Activated T-helper 17 cell treated with anti-CD3 and anti-CD28 coated beads, Interleukin-2, amount 50 U/mL, for 72 hours (primary cell): ENCODE measurements around the gene GOLM1. TPM values are rescaled to one million over a fixed set of nuclear protein-coding genes. Genes with fewer than 3 reads are reported as not detected.
"Not testable (repeated sequence)": the region's sequence is repeated elsewhere in the genome, so short reads cannot be mapped to it uniquely, and the experiment has no call there.

Experiments
- ATAC-seq: fragments of 150-1000 bp; cut with Tn5 transposase; replicated peaks from 2 replicates; pipeline ENCODE4 v1.10.0; 2021; ENCODE audit warnings: mild to moderate bottlenecking, moderate library complexity
- H3K27ac Mint-ChIP-seq: one replicate; pipeline ENCODE4 v1.8.0; 2022; ENCODE audit warnings: mixed read lengths
- H3K27me3 Mint-ChIP-seq: one replicate; pipeline ENCODE4 v1.8.0; 2022; ENCODE audit warnings: mixed read lengths
- H3K36me3 Mint-ChIP-seq: one replicate; pipeline ENCODE4 v1.8.0; 2022; ENCODE audit warnings: low read depth, mild to moderate bottlenecking, mixed read lengths
- H3K4me1 Mint-ChIP-seq: one replicate; pipeline ENCODE4 v1.8.0; 2022; ENCODE audit warnings: mixed read lengths
- H3K4me3 Mint-ChIP-seq: one replicate; pipeline ENCODE4 v1.8.0; 2022; ENCODE audit warnings: mild to moderate bottlenecking, mixed read lengths
- H3K9me3 Mint-ChIP-seq: one replicate; pipeline ENCODE4 v1.8.0; 2022; ENCODE audit warnings: mixed read lengths
- total RNA-seq, 2 donors: library from RNA; stranded (reverse); gene quantifications; one replicate each; pipeline ENCODE4 v1.2.3, GENCODE V29; 2022

GOLM1 gene
- total RNA-seq, result 1 to 10 TPM; 2.0 to 2.8 TPM

- Mint-ChIP-seq H3K4me3 (peak within 1 kb of the TSS; percentile 74), H3K36me3 (no peaks in the 10 kb centered on the region), H3K27me3 (peaks cover 40% of the 10 kb centered on the region), H3K27ac (no peak within 1 kb of the TSS), H3K9me3 (no peaks in the 10 kb centered on the region), H3K4me1 (no peaks in the 10 kb centered on the region)
- ATAC-seq, result peak; percentile 83
These were observed at the start of gene GOLM1 for GRCh38 chr9:86098824-86099700. TSS of gene GOLM1 (minus strand) at chr9:86099558. CDS start at chr9:86079320, 20,238 bp downstream.

GRCh38 chr9:86146671-86147070 lies 47.3 kb upstream of the GOLM1 start:
- not testable (repeated sequence) for H3K27ac Mint-ChIP-seq, ATAC-seq, H3K4me1 Mint-ChIP-seq, H3K4me3 Mint-ChIP-seq, H3K36me3 Mint-ChIP-seq
- Mint-ChIP-seq H3K9me3 (peaks cover 21% of the 10 kb centered on the region), H3K27me3 (peaks cover 28% of the 10 kb centered on the region)

GRCh38 chr9:86145960-86146359 lies 46.6 kb upstream of the GOLM1 start:
- not testable (repeated sequence) for H3K27ac Mint-ChIP-seq

GRCh38 chr9:86142973-86143372 lies 43.6 kb upstream of the GOLM1 start:
- peaks cover 27% of the 10 kb centered on the region for H3K27me3 Mint-ChIP-seq
- H3K9me3 Mint-ChIP-seq, result peaks cover 21% of the 10 kb centered on the region
- no peak overlapping the region for H3K4me3 Mint-ChIP-seq
- no peaks in the 10 kb centered on the region for H3K4me1 Mint-ChIP-seq
- H3K36me3 Mint-ChIP-seq, result no peaks in the 10 kb centered on the region
- no peak for ATAC-seq
- H3K27ac Mint-ChIP-seq, result no peak overlapping the region

More at GRCh38 chr9:86145960-86146359, 46.6 kb upstream of the GOLM1 start:
- H3K27me3 Mint-ChIP-seq, result peaks cover 28% of the 10 kb centered on the region
- not testable (repeated sequence) for H3K36me3 Mint-ChIP-seq, H3K4me3 Mint-ChIP-seq, H3K4me1 Mint-ChIP-seq, ATAC-seq
- H3K9me3 Mint-ChIP-seq, result peaks cover 21% of the 10 kb centered on the region

GRCh38 chr9:86141843-86142242 lies 42.5 kb upstream of the GOLM1 start:
- H3K4me1 Mint-ChIP-seq, result no peaks in the 10 kb centered on the region
- H3K4me3 Mint-ChIP-seq, result no peak overlapping the region
- no peaks in the 10 kb centered on the region for H3K36me3 Mint-ChIP-seq
- H3K27me3 Mint-ChIP-seq, result peaks cover 22% of the 10 kb centered on the region
- peaks cover 14% of the 10 kb centered on the region for H3K9me3 Mint-ChIP-seq
- H3K27ac Mint-ChIP-seq, result no peak overlapping the region
- no peak for ATAC-seq

- Mint-ChIP-seq H3K4me1 (no peaks in the 10 kb centered on the region), H3K36me3 (no peaks in the 10 kb centered on the region), H3K9me3 (no peaks in the 10 kb centered on the region), H3K27ac (no peak overlapping the region), H3K4me3 (no peak overlapping the region), H3K27me3 (peaks cover 8% of the 10 kb centered on the region)
- no peak for ATAC-seq
These were observed 36.0 kb upstream of the GOLM1 start for GRCh38 chr9:86135371-86135770.

- H3K9me3 Mint-ChIP-seq, result no peaks in the 10 kb centered on the region
- no peaks in the 10 kb centered on the region for H3K36me3 Mint-ChIP-seq
- no peak for ATAC-seq
- H3K27me3 Mint-ChIP-seq, result peaks cover 7% of the 10 kb centered on the region
- no peaks in the 10 kb centered on the region for H3K4me1 Mint-ChIP-seq
- H3K4me3 Mint-ChIP-seq, result no peak overlapping the region
- no peak overlapping the region for H3K27ac Mint-ChIP-seq
These were observed 35.0 kb upstream of the GOLM1 start for GRCh38 chr9:86134361-86134760.

- ATAC-seq, result no peak
- H3K9me3 Mint-ChIP-seq, result no peaks in the 10 kb centered on the region
- no peak overlapping the region for H3K27ac Mint-ChIP-seq
- H3K4me1 Mint-ChIP-seq, result no peaks in the 10 kb centered on the region
- H3K27me3 Mint-ChIP-seq, result peaks cover 4% of the 10 kb centered on the region
- no peaks in the 10 kb centered on the region for H3K36me3 Mint-ChIP-seq
- H3K4me3 Mint-ChIP-seq, result no peak overlapping the region
These were observed 29.0 kb upstream of the GOLM1 start for GRCh38 chr9:86128235-86128822.

GRCh38 chr9:86126998-86127972 lies 27.9 kb upstream of the GOLM1 start:
- Mint-ChIP-seq H3K36me3 (no peaks in the 10 kb centered on the region), H3K27me3 (peaks cover 4% of the 10 kb centered on the region), H3K27ac (no peak overlapping the region), H3K4me1 (no peaks in the 10 kb centered on the region), H3K4me3 (no peak overlapping the region), H3K9me3 (no peaks in the 10 kb centered on the region)
- no peak for ATAC-seq

- H3K4me3 Mint-ChIP-seq, result no peak overlapping the region
- no peak for ATAC-seq
- no peaks in the 10 kb centered on the region for H3K9me3 Mint-ChIP-seq
- H3K27me3 Mint-ChIP-seq, result no peaks in the 10 kb centered on the region
- no peak overlapping the region for H3K27ac Mint-ChIP-seq
- H3K4me1 Mint-ChIP-seq, result no peaks in the 10 kb centered on the region
- H3K36me3 Mint-ChIP-seq, result no peaks in the 10 kb centered on the region
These were observed 23.0 kb upstream of the GOLM1 start for GRCh38 chr9:86122311-86122710.

GRCh38 chr9:86119457-86119856 lies 20.1 kb upstream of the GOLM1 start:
- H3K4me3 Mint-ChIP-seq, result no peak overlapping the region
- no peaks in the 10 kb centered on the region for H3K36me3 Mint-ChIP-seq
- no peaks in the 10 kb centered on the region for H3K27me3 Mint-ChIP-seq
- H3K27ac Mint-ChIP-seq, result no peak overlapping the region
- no peak for ATAC-seq
- H3K9me3 Mint-ChIP-seq, result no peaks in the 10 kb centered on the region
- no peaks in the 10 kb centered on the region for H3K4me1 Mint-ChIP-seq

GRCh38 chr9:86116425-86116824 lies 17.1 kb upstream of the GOLM1 start:
- Mint-ChIP-seq H3K27me3 (no peaks in the 10 kb centered on the region), H3K27ac (no peak overlapping the region), H3K4me3 (no peak overlapping the region), H3K9me3 (no peaks in the 10 kb centered on the region), H3K4me1 (no peaks in the 10 kb centered on the region), H3K36me3 (no peaks in the 10 kb centered on the region)
- no peak for ATAC-seq

GRCh38 chr9:86115886-86116285 lies 16.5 kb upstream of the GOLM1 start:
- peaks cover under 1% of the 10 kb centered on the region for H3K27me3 Mint-ChIP-seq
- no peaks in the 10 kb centered on the region for H3K36me3 Mint-ChIP-seq
- no peak for ATAC-seq
- H3K4me3 Mint-ChIP-seq, result no peak overlapping the region
- no peak overlapping the region for H3K27ac Mint-ChIP-seq
- H3K4me1 Mint-ChIP-seq, result no peaks in the 10 kb centered on the region
- no peaks in the 10 kb centered on the region for H3K9me3 Mint-ChIP-seq

- H3K4me3 Mint-ChIP-seq, result no peak overlapping the region
- H3K27ac Mint-ChIP-seq, result no peak overlapping the region
- H3K36me3 Mint-ChIP-seq, result no peaks in the 10 kb centered on the region
- H3K27me3 Mint-ChIP-seq, result peaks cover 6% of the 10 kb centered on the region
- H3K4me1 Mint-ChIP-seq, result peaks cover 2% of the 10 kb centered on the region
- no peaks in the 10 kb centered on the region for H3K9me3 Mint-ChIP-seq
- peak; percentile 15 for ATAC-seq
These were observed 12.7 kb upstream of the GOLM1 start for GRCh38 chr9:86112057-86112456.
